T follicular helper cell (primary cell): ENCODE measurements around the gene MAP2.

Experiments used
- DNase-seq: peaks from one replicate; pipeline ENCODE4 v3.0.0-alpha.2; 2020; ENCODE audit warnings: low read depth

Gene MAP2

GRCh38 chr2:209648714-209649113, 224.9 kb downstream of the MAP2 start:
- no peak for DNase-seq

- no peak for DNase-seq
These were observed 229.3 kb downstream of the MAP2 start for GRCh38 chr2:209653134-209653533.

- DNase-seq: no peak
These were observed 237.5 kb downstream of the MAP2 start for GRCh38 chr2:209661286-209661894.

GRCh38 chr2:209662021-209662420, 238.2 kb downstream of the MAP2 start:
- no peak for DNase-seq

- DNase-seq: no peak
These were observed 239.3 kb downstream of the MAP2 start for GRCh38 chr2:209663139-209663538.

GRCh38 chr2:209663656-209664055, 239.8 kb downstream of the MAP2 start:
- no peak for DNase-seq

- no peak for DNase-seq
These were observed 242.4 kb downstream of the MAP2 start for GRCh38 chr2:209666296-209666695.

GRCh38 chr2:209671020-209671680, 247.3 kb downstream of the MAP2 start:
- DNase-seq: no peak

- DNase-seq: no peak
These were observed 250.0 kb downstream of the MAP2 start for GRCh38 chr2:209673811-209674210.

GRCh38 chr2:209680596-209680995, 256.7 kb downstream of the MAP2 start:
- no peak for DNase-seq

- DNase-seq: no peak
These were observed 257.4 kb downstream of the MAP2 start for GRCh38 chr2:209681201-209681735.

- DNase-seq: no peak
These were observed 258.8 kb downstream of the MAP2 start for GRCh38 chr2:209682646-209683045.

- DNase-seq: no peak
These were observed 261.5 kb downstream of the MAP2 start for GRCh38 chr2:209685340-209685739.

- DNase-seq: no peak
These were observed 262.1 kb downstream of the MAP2 start for GRCh38 chr2:209685963-209686362.

GRCh38 chr2:209686448-209686847, 262.6 kb downstream of the MAP2 start:
- DNase-seq: no peak

- no peak for DNase-seq
These were observed 263.6 kb downstream of the MAP2 start for GRCh38 chr2:209687323-209687969.

GRCh38 chr2:209688385-209688784, 264.5 kb downstream of the MAP2 start:
- no peak for DNase-seq

- DNase-seq: no peak
These were observed 266.3 kb downstream of the MAP2 start for GRCh38 chr2:209690029-209690754.

GRCh38 chr2:209694748-209695147, 270.9 kb downstream of the MAP2 start:
- no peak for DNase-seq

GRCh38 chr2:209696836-209697711, 273.2 kb downstream of the MAP2 start:
- no peak for DNase-seq

- DNase-seq: no peak
These were observed 278.9 kb downstream of the MAP2 start for GRCh38 chr2:209702775-209703174.
